ENCODE measurements around the gene FKBP7.
"Not testable (repeated sequence)": the region's sequence is repeated elsewhere in the genome, so short reads cannot be mapped to it uniquely, and the experiment has no call there.

FKBP7 gene

GRCh38 chr2:178425255-178425827 lies 53.1 kb downstream of the FKBP7 start:
- no peak overlapping the region for H3K4me3 ChIP-seq
- intact Hi-C loops (cut with DNase I; ENCODE audit: low total_unique reads), result no loop called here
- H3K27ac ChIP-seq, result no peak overlapping the region
- H3K9me3 ChIP-seq, result peaks cover 0 to 2% (median 0%) of the 10 kb centered on the region in 3 donors
- H3K36me3 ChIP-seq, result peaks cover 26 to 47% (median 42%) of the 10 kb centered on the region in 3 donors
- no peak for DNase-seq
- H3K4me1 ChIP-seq, result no peaks in the 10 kb centered on the region
- no peak for TF ChIP-seq CTCF (IDR thresholded peaks at IDR 0.05)
- H3K27me3 ChIP-seq, result no peaks in the 10 kb centered on the region

- intact Hi-C loops (cut with DNase I; ENCODE audit: low total_unique reads); H3K9me3 ChIP-seq; H3K4me3 ChIP-seq; H3K27me3 ChIP-seq; H3K27ac ChIP-seq; H3K4me1 ChIP-seq; DNase-seq: not testable (repeated sequence)
- H3K36me3 ChIP-seq, result peaks cover 11 to 31% (median 26%) of the 10 kb centered on the region in 3 donors
Measured at GRCh38 chr2:178423746-178424145, 54.7 kb downstream of the FKBP7 start.

- no peak overlapping the region for H3K4me3 ChIP-seq
- peaks cover 0 to 2% (median 0%) of the 10 kb centered on the region in 3 donors for H3K9me3 ChIP-seq
- intact Hi-C loops (cut with DNase I; ENCODE audit: low total_unique reads), result no loop called here
- no peak for TF ChIP-seq CTCF (IDR thresholded peaks at IDR 0.05)
- no peak overlapping the region for H3K27ac ChIP-seq
- no peaks in the 10 kb centered on the region for H3K4me1 ChIP-seq
- DNase-seq, result no peak
- H3K36me3 ChIP-seq, result peaks cover 11 to 15% (median 11%) of the 10 kb centered on the region in 3 donors
- no peaks in the 10 kb centered on the region for H3K27me3 ChIP-seq
Measured at GRCh38 chr2:178422097-178422496, 56.3 kb downstream of the FKBP7 start.

GRCh38 chr2:178420463-178420999 lies 57.9 kb downstream of the FKBP7 start:
- H3K4me3 ChIP-seq, result no peak overlapping the region
- H3K36me3 ChIP-seq, result peaks cover 0 to 5% (median 4%) of the 10 kb centered on the region in 3 donors
- no peak for TF ChIP-seq CTCF (IDR thresholded peaks at IDR 0.05)
- H3K27me3 ChIP-seq, result no peaks in the 10 kb centered on the region
- intact Hi-C loops (cut with DNase I; ENCODE audit: low total_unique reads), result no loop called here
- no peaks in the 10 kb centered on the region for H3K9me3 ChIP-seq
- no peak overlapping the region for H3K27ac ChIP-seq
- no peak for DNase-seq
- no peaks in the 10 kb centered on the region for H3K4me1 ChIP-seq

GRCh38 chr2:178419123-178419522 lies 59.3 kb downstream of the FKBP7 start:
- no peak overlapping the region for H3K27ac ChIP-seq
- no peaks in the 10 kb centered on the region for H3K27me3 ChIP-seq
- TF ChIP-seq CTCF (IDR thresholded peaks at IDR 0.05), result no peak
- no peaks in the 10 kb centered on the region for H3K9me3 ChIP-seq
- peaks cover 0 to 7% (median 5%) of the 10 kb centered on the region in 4 donors for H3K4me1 ChIP-seq
- DNase-seq, result no peak
- H3K36me3 ChIP-seq, result peaks cover 0 to 4% (median 0%) of the 10 kb centered on the region in 3 donors
- H3K4me3 ChIP-seq, result no peak overlapping the region
- intact Hi-C loops (cut with DNase I; ENCODE audit: low total_unique reads), result loop anchor here (10.0 kb wide), 1 partner anchor 284 kb away; no protein-coding TSS in a partner anchor

GRCh38 chr2:178418426-178418825 lies 60.0 kb downstream of the FKBP7 start:
- H3K36me3 ChIP-seq, result peaks cover 0 to 4% (median 0%) of the 10 kb centered on the region in 3 donors
- no peaks in the 10 kb centered on the region for H3K9me3 ChIP-seq
- DNase-seq, result no peak
- no peaks in the 10 kb centered on the region for H3K27me3 ChIP-seq
- TF ChIP-seq CTCF (IDR thresholded peaks at IDR 0.05), result no peak
- peaks cover 0 to 7% (median 5%) of the 10 kb centered on the region in 4 donors for H3K4me1 ChIP-seq
- no peak overlapping the region for H3K4me3 ChIP-seq
- intact Hi-C loops (cut with DNase I; ENCODE audit: low total_unique reads), result loop anchor here (10.0 kb wide), 1 partner anchor 284 kb away; no protein-coding TSS in a partner anchor
- no peak overlapping the region for H3K27ac ChIP-seq

Data from tibial artery (tissue), 4 donors.